ENCODE measurements around the gene ZAR1L. TPM values are rescaled to one million over a fixed set of nuclear protein-coding genes. Genes with fewer than 3 reads are reported as not detected.

ZAR1L gene
- polyA plus RNA-seq, 1 donor from 2014 or later = not detected

DNA sequence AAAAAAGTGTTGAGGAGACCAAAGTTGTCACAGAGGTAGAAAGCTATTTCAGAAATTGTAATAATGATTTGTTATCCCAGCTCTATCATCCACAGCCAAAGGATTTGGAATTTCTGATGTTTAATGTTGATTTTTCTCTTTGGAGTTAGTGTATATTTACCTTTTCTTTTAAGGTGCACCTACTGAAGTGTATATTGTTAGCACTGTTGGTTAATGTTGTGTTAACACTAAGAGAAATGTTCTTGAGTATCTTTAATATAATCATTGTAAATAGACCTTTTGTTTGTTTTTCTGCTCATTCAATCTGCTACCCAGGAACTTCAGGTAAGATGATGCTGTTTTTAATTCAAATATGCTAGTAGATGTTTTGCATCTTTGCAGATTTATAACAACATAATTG, 57.5 kb downstream of the ZAR1L start:
- Histone ChIP-seq H3K9me3 (ENCODE audit: low read length) (no peaks in the 10 kb centered on the region), H2AFZ (ENCODE audit: low read depth, low read length) (no peak overlapping the region), H3K27me3 (ENCODE audit: insufficient read depth, low read depth, low read length) (no peaks in the 10 kb centered on the region), H4K20me1 (ENCODE audit: insufficient read depth) (no peaks in the 10 kb centered on the region), H3K9ac (ENCODE audit: low read length) (no peak overlapping the region), H3K9me2 (ENCODE audit: insufficient read depth, low read length) (no peaks in the 10 kb centered on the region), H3K4me2 (ENCODE audit: low read length) (no peak overlapping the region), H3K4me3 (ENCODE audit: low read length) (no peak overlapping the region), H3K27ac (ENCODE audit: low read length) (no peak overlapping the region), H3K79me2 (replicated peaks; ENCODE audit: insufficient read depth, low read length) (no peaks in the 10 kb centered on the region), H3F3A (ENCODE audit: insufficient read depth, low read length, poor library complexity, severe bottlenecking) (no peaks in the 10 kb centered on the region), H3K36me3 (ENCODE audit: insufficient read depth, low read length) (peaks cover 11% of the 10 kb centered on the region)
- TF ChIP-seq MXI1 (conservative IDR thresholded peaks at IDR 0.05; ENCODE audit: poor library complexity, severe bottlenecking) = no peak
- no peak for TF ChIP-seq POLR2AphosphoS5 (IDR thresholded peaks at IDR 0.05)
- TF ChIP-seq SMC3 (conservative IDR thresholded peaks at IDR 0.05; ENCODE audit: poor library complexity) = no peak
- no peak for TF ChIP-seq TAF1 (IDR thresholded peaks at IDR 0.05; ENCODE audit: low read depth)
- TF ChIP-seq EP300 (conservative IDR thresholded peaks at IDR 0.05; ENCODE audit: poor library complexity, severe bottlenecking) = no peak
- TF ChIP-seq EZH2 (IDR thresholded peaks at IDR 0.05; ENCODE audit: borderline replicate concordance, insufficient read depth, low read length, poor library complexity, severe bottlenecking) = no peak
- no peak for TF ChIP-seq RAD21 (conservative IDR thresholded peaks at IDR 0.05)
- TF ChIP-seq, protein P1, sequence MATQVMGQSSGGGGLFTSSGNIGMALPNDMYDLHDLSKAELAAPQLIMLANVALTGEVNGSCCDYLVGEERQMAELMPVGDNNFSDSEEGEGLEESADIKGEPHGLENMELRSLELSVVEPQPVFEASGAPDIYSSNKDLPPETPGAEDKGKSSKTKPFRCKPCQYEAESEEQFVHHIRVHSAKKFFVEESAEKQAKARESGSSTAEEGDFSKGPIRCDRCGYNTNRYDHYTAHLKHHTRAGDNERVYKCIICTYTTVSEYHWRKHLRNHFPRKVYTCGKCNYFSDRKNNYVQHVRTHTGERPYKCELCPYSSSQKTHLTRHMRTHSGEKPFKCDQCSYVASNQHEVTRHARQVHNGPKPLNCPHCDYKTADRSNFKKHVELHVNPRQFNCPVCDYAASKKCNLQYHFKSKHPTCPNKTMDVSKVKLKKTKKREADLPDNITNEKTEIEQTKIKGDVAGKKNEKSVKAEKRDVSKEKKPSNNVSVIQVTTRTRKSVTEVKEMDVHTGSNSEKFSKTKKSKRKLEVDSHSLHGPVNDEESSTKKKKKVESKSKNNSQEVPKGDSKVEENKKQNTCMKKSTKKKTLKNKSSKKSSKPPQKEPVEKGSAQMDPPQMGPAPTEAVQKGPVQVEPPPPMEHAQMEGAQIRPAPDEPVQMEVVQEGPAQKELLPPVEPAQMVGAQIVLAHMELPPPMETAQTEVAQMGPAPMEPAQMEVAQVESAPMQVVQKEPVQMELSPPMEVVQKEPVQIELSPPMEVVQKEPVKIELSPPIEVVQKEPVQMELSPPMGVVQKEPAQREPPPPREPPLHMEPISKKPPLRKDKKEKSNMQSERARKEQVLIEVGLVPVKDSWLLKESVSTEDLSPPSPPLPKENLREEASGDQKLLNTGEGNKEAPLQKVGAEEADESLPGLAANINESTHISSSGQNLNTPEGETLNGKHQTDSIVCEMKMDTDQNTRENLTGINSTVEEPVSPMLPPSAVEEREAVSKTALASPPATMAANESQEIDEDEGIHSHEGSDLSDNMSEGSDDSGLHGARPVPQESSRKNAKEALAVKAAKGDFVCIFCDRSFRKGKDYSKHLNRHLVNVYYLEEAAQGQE (IDR thresholded peaks at IDR 0.05; ENCODE audit: borderline replicate concordance) = no peak
- TF ChIP-seq, protein P2, sequence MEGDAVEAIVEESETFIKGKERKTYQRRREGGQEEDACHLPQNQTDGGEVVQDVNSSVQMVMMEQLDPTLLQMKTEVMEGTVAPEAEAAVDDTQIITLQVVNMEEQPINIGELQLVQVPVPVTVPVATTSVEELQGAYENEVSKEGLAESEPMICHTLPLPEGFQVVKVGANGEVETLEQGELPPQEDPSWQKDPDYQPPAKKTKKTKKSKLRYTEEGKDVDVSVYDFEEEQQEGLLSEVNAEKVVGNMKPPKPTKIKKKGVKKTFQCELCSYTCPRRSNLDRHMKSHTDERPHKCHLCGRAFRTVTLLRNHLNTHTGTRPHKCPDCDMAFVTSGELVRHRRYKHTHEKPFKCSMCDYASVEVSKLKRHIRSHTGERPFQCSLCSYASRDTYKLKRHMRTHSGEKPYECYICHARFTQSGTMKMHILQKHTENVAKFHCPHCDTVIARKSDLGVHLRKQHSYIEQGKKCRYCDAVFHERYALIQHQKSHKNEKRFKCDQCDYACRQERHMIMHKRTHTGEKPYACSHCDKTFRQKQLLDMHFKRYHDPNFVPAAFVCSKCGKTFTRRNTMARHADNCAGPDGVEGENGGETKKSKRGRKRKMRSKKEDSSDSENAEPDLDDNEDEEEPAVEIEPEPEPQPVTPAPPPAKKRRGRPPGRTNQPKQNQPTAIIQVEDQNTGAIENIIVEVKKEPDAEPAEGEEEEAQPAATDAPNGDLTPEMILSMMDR (IDR thresholded peaks at IDR 0.05; ENCODE audit: poor library complexity, severe bottlenecking) = no peak

DNA sequence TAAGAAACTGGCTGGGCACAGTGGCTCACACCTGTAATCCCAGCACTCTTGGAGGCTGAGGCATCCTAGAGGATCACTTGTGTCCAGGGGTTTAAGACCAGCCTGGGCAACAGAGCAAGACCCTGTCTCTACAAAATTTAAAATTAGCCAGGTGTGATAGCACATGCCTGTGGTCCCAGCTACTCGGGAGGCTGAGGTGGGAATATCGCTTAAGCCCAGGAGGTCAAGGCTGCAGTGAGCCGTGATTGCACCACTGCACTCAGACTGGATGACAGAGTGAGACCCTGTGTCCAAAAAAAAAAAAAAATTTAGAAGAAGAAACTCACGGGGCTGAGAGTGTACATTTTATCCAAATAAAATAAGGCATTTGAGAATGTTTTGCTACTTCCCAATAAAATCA, 58.9 kb downstream of the ZAR1L start:
- Histone ChIP-seq H3K27me3 (ENCODE audit: insufficient read depth, low read depth, low read length) (no peaks in the 10 kb centered on the region), H3K4me3 (ENCODE audit: low read length) (no peak overlapping the region), H3K9me2 (ENCODE audit: insufficient read depth, low read length) (no peaks in the 10 kb centered on the region), H3K9ac (ENCODE audit: low read length) (no peak overlapping the region), H2AFZ (ENCODE audit: low read depth, low read length) (no peak overlapping the region), H3K36me3 (ENCODE audit: insufficient read depth, low read length) (peaks cover 11% of the 10 kb centered on the region), H3F3A (ENCODE audit: insufficient read depth, low read length, poor library complexity, severe bottlenecking) (no peaks in the 10 kb centered on the region), H4K20me1 (ENCODE audit: insufficient read depth) (no peaks in the 10 kb centered on the region), H3K9me3 (ENCODE audit: low read length) (no peaks in the 10 kb centered on the region), H3K4me2 (ENCODE audit: low read length) (no peak overlapping the region), H3K27ac (ENCODE audit: low read length) (no peak overlapping the region), H3K79me2 (replicated peaks; ENCODE audit: insufficient read depth, low read length) (no peaks in the 10 kb centered on the region)
- TF ChIP-seq SMC3 (conservative IDR thresholded peaks at IDR 0.05; ENCODE audit: poor library complexity) = no peak
- TF ChIP-seq EP300 (conservative IDR thresholded peaks at IDR 0.05; ENCODE audit: poor library complexity, severe bottlenecking) = no peak
- no peak for TF ChIP-seq EZH2 (IDR thresholded peaks at IDR 0.05; ENCODE audit: borderline replicate concordance, insufficient read depth, low read length, poor library complexity, severe bottlenecking)
- TF ChIP-seq, protein P2 (IDR thresholded peaks at IDR 0.05; ENCODE audit: poor library complexity, severe bottlenecking) = no peak

Measured in neural cell (in vitro differentiated cells).